HG02610 (cell line): ENCODE measurements around the gene SPRED3.
A peak's percentile ranks its signal among the peaks of the same experiment; 100 is the strongest.

Experiments used
- ATAC-seq: cut with Tn5 transposase; IDR thresholded peaks from one replicate; pipeline ENCODE4 v1.9.1; 2021; ENCODE audit warnings: mild to moderate bottlenecking, moderate library complexity; ENCODE audit not compliant: unreplicated experiment

The SPRED3 gene

DNA sequence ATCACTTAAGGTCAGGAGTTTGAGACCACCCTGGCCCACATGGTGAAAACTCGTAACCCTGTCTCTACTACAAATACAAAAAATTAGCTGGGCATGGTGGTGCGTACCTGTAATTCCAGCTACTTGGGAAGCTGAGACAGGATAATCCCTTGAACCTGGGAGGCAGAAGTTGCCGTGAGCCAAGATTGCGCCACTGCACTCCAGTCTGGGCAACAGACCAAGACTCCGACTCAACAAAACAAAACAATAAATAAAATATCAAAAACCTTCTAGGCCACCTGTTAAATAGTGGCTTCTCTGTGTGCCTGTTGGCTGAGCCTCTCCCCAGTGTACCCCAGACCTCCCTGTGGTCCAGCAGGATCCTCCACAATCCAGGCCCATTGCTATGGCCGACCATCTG lies 17.4 kb upstream of the SPRED3 start:
- no peak for ATAC-seq

- no peak for ATAC-seq
Observed at GRCh38 chr19:38373907-38374331, 14.6 kb upstream of the SPRED3 start.

DNA sequence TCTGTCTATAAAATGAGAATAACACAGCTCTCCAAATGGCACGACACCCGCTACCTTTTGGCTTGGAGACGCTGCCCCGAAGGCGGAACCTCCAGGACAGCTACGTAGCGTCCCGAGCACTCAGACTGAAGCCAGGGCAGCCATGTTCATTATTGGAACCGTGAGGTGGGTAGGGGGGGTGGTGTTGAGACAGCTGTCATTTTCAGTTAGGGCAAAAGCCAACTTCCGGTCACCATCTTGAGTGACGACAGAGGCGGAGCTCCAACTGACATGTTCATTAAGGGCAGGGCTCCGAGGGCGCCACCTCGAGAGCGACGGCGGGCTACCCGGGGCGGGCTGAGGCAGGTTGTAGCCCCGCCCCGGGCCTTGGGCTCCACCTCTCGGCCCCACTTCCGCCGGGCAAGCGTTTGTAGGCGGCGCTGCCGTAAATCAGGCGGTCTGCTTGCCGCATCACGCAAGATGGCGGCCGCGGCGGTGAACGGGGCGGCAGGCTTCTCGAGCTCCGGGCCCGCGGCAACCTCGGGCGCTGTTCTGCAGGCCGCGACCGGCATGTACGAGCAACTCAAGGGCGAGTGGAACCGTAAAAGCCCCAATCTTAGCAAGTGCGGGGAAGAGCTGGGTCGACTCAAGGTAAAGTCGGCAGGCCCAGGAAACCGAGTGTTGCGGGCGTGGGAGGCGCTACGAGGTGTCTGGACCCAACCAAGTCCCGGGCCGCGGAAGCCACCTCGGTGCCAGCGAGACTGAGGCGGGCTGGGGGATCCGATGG lies 14.0 kb upstream of the SPRED3 start, which contains the start of gene PSMD8:
Gene PSMD8 (plus strand): TSS at position 240 of the 766 bp plus-strand sequence. CDS start 31 bp downstream, at position 271.
- ATAC-seq: peak; percentile 93

DNA sequence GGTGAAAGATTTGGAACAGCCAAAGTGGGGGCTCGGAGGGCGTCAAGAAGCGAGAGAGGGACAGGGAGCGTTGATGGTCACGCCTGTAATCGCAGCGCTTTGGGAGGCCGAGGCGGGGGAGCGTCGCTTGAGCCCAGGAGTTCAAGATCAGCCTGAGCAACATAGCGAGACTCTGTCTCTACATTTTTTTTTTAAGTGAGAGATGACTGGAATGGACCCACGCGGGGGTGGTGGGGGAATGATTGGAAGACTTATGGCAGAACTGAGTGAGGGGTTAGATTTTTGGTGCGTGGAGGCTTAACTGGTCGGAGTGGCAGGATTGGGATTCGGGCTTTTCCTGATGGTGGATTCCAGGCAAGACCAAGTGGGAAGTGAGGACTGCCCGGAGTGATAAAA lies 13.4 kb upstream of the SPRED3 start:
- no peak for ATAC-seq

DNA sequence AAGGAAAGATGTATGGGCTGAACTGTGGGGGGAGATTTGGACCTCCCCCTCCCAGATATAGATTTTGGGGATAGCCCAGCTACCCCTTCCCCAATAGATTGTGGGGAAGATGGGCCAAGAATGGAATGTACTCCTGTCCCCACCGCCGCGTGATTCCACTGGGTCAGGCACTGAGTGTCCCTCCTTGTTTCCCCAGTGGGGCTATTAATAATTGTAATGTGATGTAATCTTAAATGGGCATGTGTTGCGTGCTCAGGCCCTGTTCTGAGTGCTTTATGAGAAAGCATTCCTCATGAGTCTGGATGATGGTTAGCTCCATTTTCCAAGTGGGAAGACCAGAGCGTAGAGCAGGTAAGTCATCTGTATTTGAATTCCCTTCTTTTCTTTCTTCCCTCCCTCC lies 12.7 kb upstream of the SPRED3 start:
- no peak for ATAC-seq

- no peak for ATAC-seq
Observed at GRCh38 chr19:38376576-38376975, 11.9 kb upstream of the SPRED3 start.

DNA sequence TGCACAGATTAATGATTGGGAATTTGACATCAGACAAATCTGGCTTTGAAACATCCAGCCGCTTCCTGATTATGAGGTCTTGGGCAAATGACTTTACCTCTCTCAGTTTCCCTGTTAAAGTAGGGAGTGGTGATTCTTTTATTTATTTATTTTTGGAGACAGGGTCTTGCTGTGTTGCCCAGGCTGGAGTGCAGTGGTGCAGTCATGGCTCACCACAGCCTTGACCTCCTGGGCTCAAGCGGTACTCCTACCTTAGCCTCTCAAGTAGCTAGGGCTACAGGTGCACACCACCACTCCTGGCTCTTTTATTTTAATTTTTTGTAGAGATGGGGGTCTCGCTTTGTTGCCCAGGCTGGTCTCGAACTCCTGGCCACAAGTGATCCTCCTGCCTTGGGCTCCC lies 11.4 kb upstream of the SPRED3 start:
- ATAC-seq: no peak

- ATAC-seq: no peak
Observed at GRCh38 chr19:38378866-38379265, 9.6 kb upstream of the SPRED3 start.

DNA sequence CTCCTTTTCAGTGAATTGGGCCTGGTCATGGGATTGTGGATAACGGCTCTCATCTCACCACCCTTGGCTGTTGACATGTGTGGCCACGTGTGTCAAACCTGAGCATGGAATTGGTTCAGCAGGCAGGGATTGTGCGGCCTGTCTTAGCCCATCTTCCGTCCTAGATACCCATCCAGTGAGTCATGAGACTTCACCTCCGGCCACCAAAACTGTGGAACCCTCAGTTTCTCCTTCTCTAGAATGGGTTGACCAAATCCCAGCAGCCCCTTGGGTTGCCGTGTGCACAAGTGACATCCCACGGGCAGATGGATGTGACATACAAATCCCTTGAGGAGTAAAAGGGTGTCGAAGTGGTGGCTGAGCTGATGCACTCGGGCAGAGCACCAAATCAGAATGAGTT lies 7.4 kb upstream of the SPRED3 start:
- no peak for ATAC-seq

- no peak for ATAC-seq
Observed at GRCh38 chr19:38383184-38383583, 5.3 kb upstream of the SPRED3 start.

GRCh38 chr19:38383743-38384142 lies 4.8 kb upstream of the SPRED3 start:
- no peak for ATAC-seq

DNA sequence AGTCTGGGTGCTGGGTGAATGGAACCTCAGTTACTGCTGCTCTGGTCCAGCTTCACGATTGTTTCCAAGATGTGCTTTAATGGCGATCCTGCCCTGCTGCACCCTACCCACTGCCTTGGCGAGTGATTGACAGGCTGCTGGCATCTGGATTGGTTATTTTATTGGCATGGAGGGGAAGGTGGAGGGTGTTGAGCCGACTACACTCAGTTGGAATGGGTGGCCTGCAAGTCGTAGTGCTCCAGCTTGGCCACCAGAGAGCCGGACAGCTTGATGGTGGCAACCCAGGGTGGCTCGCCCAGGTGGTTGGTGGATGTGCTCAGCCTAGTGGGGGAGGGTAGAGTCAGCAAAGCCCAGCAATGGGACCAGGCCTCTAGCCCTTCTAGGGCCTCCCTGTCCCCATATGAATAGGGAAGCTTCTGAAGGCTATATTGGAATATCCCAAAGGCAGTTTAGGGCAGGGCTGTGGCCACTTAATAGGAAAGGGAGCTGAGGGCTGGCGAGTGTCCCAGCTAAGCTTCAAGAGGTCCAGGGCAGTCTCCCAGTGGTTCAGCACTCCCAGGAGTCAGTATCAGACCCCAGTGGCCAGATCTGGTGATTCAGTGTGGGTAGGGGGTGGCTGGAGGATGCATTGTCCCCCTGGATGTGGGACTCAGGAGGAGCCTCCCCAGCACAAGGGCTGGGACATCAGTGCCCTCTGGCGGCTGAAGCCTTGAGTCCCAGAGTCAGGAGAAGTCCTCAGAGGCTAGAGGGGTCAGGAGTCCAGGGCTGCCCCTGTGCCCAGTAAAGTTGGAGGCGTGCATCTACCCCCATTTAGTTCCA lies 4.1 kb upstream of the SPRED3 start:
- no peak for ATAC-seq

GRCh38 chr19:38385057-38385803 lies 3.3 kb upstream of the SPRED3 start:
- no peak for ATAC-seq

DNA sequence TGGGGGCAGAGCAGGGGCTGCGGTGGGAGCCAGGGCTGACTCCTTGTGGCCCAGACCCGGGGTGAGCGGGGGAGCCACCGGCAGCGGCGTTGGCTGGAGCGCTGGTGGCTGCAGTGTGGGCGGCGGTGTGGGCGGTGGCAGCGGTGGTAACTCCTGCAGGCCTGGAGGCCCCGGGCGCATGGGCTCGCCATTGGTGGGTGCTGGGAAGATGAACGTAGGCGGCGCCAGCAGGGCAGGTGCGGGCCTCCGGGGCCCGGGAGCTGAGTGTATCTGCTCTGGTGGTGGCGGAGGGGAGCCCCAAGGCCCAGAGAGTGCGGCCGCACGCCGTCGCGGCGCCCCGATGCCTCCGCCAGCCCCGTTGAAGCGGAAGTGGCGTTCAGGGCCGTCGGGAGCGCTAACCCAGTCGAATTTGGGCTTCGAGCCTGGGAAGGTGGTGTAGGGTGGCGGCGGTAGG lies 2.7 kb upstream of the SPRED3 start:
- no peak for ATAC-seq

DNA sequence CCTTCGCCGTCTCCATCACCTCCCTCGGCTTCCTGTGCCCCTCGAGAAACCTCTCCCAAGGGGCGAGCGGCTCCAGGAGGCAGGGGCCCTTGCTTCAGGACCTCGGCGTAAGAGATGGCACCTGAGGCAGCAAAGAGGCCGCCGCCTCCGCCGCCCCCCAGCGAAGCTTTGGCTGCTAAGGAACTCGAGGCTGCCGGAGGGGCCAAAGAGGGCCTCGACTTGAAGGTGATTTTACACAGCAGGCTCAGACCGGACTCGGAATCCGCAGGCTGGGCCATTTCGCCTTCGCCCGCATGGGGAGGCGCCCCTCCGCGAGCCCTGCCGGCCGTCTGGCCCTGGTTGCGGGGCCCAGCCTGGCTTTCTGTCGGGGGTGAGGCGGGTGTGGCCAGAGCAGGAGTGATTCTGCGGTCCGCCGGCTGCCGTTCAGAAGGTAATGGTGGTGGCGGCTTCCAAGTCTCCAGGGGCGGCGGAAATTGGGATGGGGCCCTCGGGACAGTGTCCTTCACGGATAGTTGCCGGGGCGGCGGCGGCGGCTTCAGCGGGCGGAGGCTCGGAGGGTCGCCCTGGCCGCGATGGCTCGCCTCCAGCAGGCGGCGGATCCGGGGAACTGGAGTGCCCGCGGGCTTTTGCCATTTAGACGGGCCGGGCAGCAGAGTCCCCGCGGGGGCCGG lies 2.1 kb upstream of the SPRED3 start:
- no peak for ATAC-seq

DNA sequence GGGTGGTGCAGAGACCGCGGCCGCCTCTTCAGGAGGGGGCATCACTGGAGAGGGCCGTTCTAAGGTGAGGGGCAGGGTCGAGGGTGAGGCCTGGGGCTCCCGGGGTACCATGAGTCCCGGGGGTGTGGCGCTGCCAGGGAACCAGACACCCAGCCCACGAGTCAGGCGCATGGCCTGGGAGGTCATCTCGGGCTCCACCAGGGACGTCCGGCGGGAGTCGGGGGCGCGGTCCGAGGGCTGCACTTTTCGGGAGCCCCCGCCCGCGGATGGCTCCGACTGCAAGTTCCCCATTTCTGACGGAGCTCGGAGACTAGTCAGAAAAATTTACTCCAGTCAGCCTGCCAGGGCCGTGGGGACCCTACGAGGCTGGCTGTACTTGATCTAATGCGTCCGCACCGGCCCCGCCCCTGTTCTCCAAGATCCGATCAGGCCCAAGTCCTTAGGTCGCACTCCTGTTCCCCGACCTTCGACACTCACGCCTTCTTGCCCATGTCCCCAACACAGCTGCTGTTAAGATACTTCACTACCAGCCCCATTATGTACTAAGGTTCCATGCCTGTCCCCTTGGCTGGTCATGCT lies 1.4 kb upstream of the SPRED3 start:
- no peak for ATAC-seq

DNA sequence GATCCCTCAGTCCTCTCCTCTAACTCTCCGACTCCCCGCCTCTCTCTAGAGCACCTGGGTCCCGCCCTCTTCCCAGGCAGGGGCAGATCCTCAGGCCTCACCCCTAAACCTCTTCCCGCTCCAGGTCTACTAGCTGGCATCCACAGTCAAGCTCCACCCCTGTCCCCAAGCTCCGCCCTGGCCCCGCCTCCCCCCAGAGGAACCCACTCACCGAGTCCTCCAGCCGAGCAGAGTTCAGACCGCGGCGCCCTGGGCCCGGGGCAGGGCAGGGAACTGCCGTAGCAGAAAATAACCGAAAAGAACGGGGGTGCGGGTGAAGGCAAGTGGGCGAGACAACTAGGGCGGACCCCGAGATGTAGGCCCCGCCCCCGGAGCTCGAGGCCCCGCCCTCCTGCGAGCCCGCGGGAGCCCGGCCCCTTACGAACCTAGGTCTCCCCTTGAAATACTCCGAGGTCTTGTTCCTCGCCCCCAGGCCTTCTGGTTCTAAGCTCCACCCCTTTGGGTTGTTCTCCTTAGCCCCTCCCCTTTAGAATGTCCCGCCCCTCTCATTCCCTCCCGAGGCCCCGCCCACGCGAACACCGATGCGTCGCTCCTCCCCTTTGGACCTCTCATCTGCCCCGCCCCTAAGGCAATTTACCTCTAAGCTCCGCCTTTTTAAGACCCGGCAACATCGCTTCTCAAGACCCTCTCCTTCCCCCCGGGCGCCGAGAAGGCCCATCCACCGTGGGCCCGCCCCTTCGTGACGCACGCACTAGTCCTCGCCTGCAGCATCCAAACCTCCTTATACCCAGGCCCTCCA lies 748 bp upstream of the SPRED3 start, which contains the start of gene GGN:
Gene GGN (minus strand): TSS at position 485 of the 799 bp plus-strand sequence. CDS start 773 bp downstream, outside the sequence.
- no peak for ATAC-seq

DNA sequence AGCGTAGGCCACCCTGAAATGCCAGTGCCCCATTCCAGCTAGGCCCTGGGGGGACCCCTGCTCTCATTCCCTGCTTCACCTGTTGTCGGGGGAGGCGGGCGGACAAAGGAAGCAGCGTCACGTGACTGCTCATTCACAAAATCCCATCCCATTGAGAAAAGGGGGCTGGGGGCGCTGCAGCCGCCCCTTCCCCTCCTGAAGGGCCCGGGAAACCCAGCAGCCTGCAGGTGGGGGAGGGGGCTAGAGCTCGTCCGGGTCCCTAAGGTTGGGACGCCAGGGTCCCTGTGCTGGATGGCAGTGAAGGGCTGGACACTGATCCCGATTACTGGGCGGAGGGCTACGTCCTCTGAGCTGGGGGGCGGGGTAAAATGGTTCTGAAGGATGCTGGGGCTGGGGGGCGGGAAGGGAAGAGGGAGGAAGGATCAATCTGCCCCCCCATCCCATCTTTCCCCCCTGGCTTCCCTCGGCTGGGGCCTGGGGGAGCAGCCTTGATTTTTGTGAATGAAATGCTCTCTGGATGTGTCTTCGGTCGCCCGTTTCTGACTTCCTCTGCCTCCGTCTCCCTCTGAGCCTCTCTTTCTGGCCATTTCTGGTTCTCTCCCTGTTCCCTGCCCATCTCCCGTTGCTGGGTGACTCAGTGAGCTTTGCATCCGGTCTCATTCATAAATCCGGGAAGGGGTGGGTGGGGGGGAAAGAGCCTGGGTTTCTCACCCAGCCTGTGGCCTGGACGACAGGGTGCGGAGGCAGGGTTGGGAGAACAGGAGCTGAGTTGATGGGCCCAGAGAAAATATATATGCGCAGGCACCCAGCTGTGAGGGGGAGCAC lies 816 bp downstream of the SPRED3 start:
- ATAC-seq: no peak
